K562 (cell line): ENCODE data around the gene CDKL1. TPM values are rescaled to one million over a fixed set of nuclear protein-coding genes. Genes with fewer than 3 reads are reported as not detected.

Experiments used
- ATAC-seq: fragments of 200-7000 bp; cut with Tn5 transposase; 3 replicates; pipeline ENCODE4 v1.9.1; 2020; ENCODE audit warnings: moderate library complexity
- BruUV-seq: library from RNA; stranded (reverse); fragments of 400-500 nt; replicated peaks from 2 replicates; lab custom pipeline; 2021; lab: Mats Ljungman, UMichigan
- CTCF ChIA-PET: fragments of 300-600 bp; formaldehyde crosslinking; extraction: SDS; loops from one replicate; lab custom pipeline; 2021; ENCODE audit warnings: low intra/inter-chr PET ratio; lab: Yijun Ruan, JAX
- POLR2A ChIA-PET: fragments of 300-600, 350-650 bp; sonication (Branson Sonifier 250); formaldehyde crosslinking; extraction: SDS; loops from one replicate; lab custom pipeline; 2021; ENCODE audit warnings: antibody characterized with exemption, inconsistent platforms; lab: Yijun Ruan, JAX
- DNase-seq, 4 experiments: peaks; one replicate each; pipeline versions ENCODE4 v3.0.0 to v3.0.0-alpha.2; 2011 to 2018; ENCODE audit warnings: low spot score in 3 of 4, mixed read lengths in 3 of 4; ENCODE audit errors: extremely low read depth in 1 of 4
- FAIRE-seq: peaks from 2 replicates; lab custom pipeline; 2011; peaks lifted over from hg19 to GRCh38; lab: Jason Lieb, UNC
- H2AFZ ChIP-seq: 2 replicates; pipeline ENCODE4 v1.6.0; 2011; ENCODE audit warnings: low read depth, low read length, control low read depth, inconsistent platforms
- H3K27ac ChIP-seq: fragments of 200-600 bp; 3 replicates; pipeline ENCODE4 v1.8.0; 2011; ENCODE audit warnings: low read depth, mild to moderate bottlenecking, control low read depth, inconsistent platforms, low read length, moderate library complexity, mixed read lengths; ENCODE audit errors: extremely low read depth
- H3K27me3 ChIP-seq, 2 experiments: fragments of 300-600 bp in 1 of 2; 2 replicates in 1 of 2; 3 replicates in 1 of 2; pipeline versions ENCODE4 v1.6.0 to v1.8.0; 2011; ENCODE audit warnings: inconsistent platforms in 2 of 2, low read length in 2 of 2, mild to moderate bottlenecking in 1 of 2, mixed read lengths in 1 of 2, moderate library complexity in 1 of 2; ENCODE audit not compliant: control insufficient read depth in 2 of 2, insufficient read depth in 2 of 2
- H3K36me3 ChIP-seq: fragments of 300-600 bp; 3 replicates; pipeline ENCODE4 v1.8.0; 2011; ENCODE audit warnings: mild to moderate bottlenecking, low read length, inconsistent platforms; ENCODE audit not compliant: control insufficient read depth, insufficient read depth
- H3K4me1 ChIP-seq, 2 experiments: fragments of 200-600 bp in 1 of 2; replicated peaks in 1 of 2; 2 replicates in 1 of 2; 3 replicates in 1 of 2; pipeline versions ENCODE4 v1.5.1 to v1.8.0; 2011; ENCODE audit warnings: inconsistent platforms in 2 of 2, low read length in 2 of 2, mild to moderate bottlenecking in 1 of 2, mixed read lengths in 1 of 2, moderate library complexity in 1 of 2; ENCODE audit not compliant: control insufficient read depth in 2 of 2, insufficient read depth in 2 of 2
- H3K4me2 ChIP-seq: 2 replicates; pipeline ENCODE4 v1.6.1; 2011; ENCODE audit warnings: low read length, control low read depth, inconsistent platforms, mixed read lengths; ENCODE audit not compliant: insufficient read depth
- H3K4me3 ChIP-seq: fragments of 200-600 bp; sonication (generic), shearing (Covaris generic); 2 replicates; pipeline ENCODE4 v1.5.1; 2016; ENCODE audit warnings: control low read depth, inconsistent platforms
- H3K79me2 ChIP-seq: fragments of 200-600 bp; 3 replicates; pipeline ENCODE4 v1.8.0; 2011; ENCODE audit warnings: low read length, inconsistent platforms; ENCODE audit not compliant: control insufficient read depth, insufficient read depth
- H3K9ac ChIP-seq, 2 experiments: 2 replicates each; pipeline versions ENCODE4 v1.6.0 to v1.6.1; 2011; ENCODE audit warnings: low read depth in 2 of 2, low read length in 2 of 2, control low read depth in 1 of 2, inconsistent platforms in 1 of 2, mild to moderate bottlenecking in 1 of 2, mixed read lengths in 1 of 2; ENCODE audit not compliant: insufficient read depth in 1 of 2
- H3K9me1 ChIP-seq: one replicate; pipeline ENCODE4 v1.6.0; 2011; ENCODE audit warnings: inconsistent platforms, mild to moderate bottlenecking, low read length, moderate library complexity; ENCODE audit not compliant: control insufficient read depth, insufficient read depth
- H3K9me3 ChIP-seq: replicated peaks from 2 replicates; pipeline ENCODE4 v1.5.1; 2011; ENCODE audit warnings: low read depth, low read length, inconsistent platforms; ENCODE audit not compliant: control insufficient read depth, insufficient read depth
- H4K20me1 ChIP-seq: replicated peaks from 2 replicates; pipeline ENCODE4 v1.6.1; 2011; ENCODE audit warnings: low read length, inconsistent platforms, mixed read lengths; ENCODE audit not compliant: control insufficient read depth, insufficient read depth
- CBFA2T3 ChIP-seq: fragments of 450-650 bp; IDR thresholded peaks from 2 replicates; pipeline ENCODE4 v1.6.1; 2017
- CHD2 ChIP-seq: IDR thresholded peaks from 2 replicates; pipeline ENCODE4 v1.6.1; 2011; ENCODE audit warnings: low read depth, low read length
- FOSL1 ChIP-seq: fragments of 200-800 bp; sonication (Bioruptor generic); conservative IDR thresholded peaks from 2 replicates; pipeline ENCODE4 v1.6.1; 2016; ENCODE audit warnings: missing genetic modification characterization, missing compliant biosample characterization
- FUS ChIP-seq: fragments of 200-400 bp; formaldehyde crosslinking; optimal IDR thresholded peaks from 2 replicates; pipeline ENCODE3; 2017; ENCODE audit warnings: low read depth, low read length
- HNRNPK ChIP-seq: fragments of 200-400 bp; formaldehyde crosslinking; IDR thresholded peaks from one replicate; pipeline ENCODE4 v1.6.1; 2018; ENCODE audit warnings: mild to moderate bottlenecking, low read depth, low read length; ENCODE audit not compliant: poor library complexity, severe bottlenecking
- HNRNPL ChIP-seq: fragments of 200-400 bp; formaldehyde crosslinking; IDR thresholded peaks from 2 replicates; pipeline ENCODE4 v1.6.1; 2017; ENCODE audit warnings: low read depth, mild to moderate bottlenecking, low read length
- SRF ChIP-seq, 2 experiments: fragments of 250-450, 450-650 bp in 1 of 2; sonication (Bioruptor Pico) in 1 of 2; sonication (generic) in 1 of 2; formaldehyde crosslinking; IDR thresholded peaks; 2 replicates each; pipeline versions ENCODE4 v1.5.0 to v1.5.1; 2020 to 2022; ENCODE audit warnings: mild to moderate bottlenecking in 1 of 2, missing genetic modification reagents in 1 of 2
- WGBS: fragments of 100-300 bp; shearing (Covaris generic); methylation state at CpG from one replicate; pipeline ENCODE4 v1.1.6; 2016; ENCODE audit warnings: low coverage, mixed read lengths; ENCODE audit not compliant: insufficient coverage; ENCODE audit errors: missing lambda C conversion rate; 5-methylcytosine and 5-hydroxymethylcytosine counted together
- in situ Hi-C: fragments of 300-500 bp; cut with MboI; formaldehyde crosslinking; loops from 4 replicates; pipeline ENCODE4 v1.15.0; 2018; ENCODE audit warnings: inconsistent platforms, mixed read lengths
- intact Hi-C: fragments of 100-400 bp; cut with micrococcal nuclease; formaldehyde crosslinking; loops from 2 replicates; pipeline ENCODE4 v1.14.2; 2022
- polyA plus RNA-seq, 8 experiments: library from polyadenylated mRNA; depleted of rRNA in 4 of 8; stranded (reverse) in 5 of 8; unstranded in 3 of 8; fragments of >200 nt; fragmentation: Nextera tagmentation in 2 of 8; fragmentation: Illumina TruSeq in 1 of 8; extraction: Ambion mirVana in 2 of 8; extraction: Trizol in 1 of 8; gene quantifications; 2 replicates each; pipeline versions ENCODE4 v1.2.1 to v1.2.3, GENCODE V29; 2011 to 2014; ENCODE audit warnings: inconsistent platforms in 1 of 8, missing spikeins in 1 of 8
- total RNA-seq, 7 experiments: library from RNA; depleted of rRNA in 6 of 7; stranded (reverse); fragments of >200 nt in 6 of 7; fragmentation: Illumina TruSeq in 2 of 7; extraction: Trizol in 2 of 7; gene quantifications; 2 replicates each; pipeline versions ENCODE4 v1.2.1 to v1.2.3, GENCODE V29; 2011 to 2021; ENCODE audit warnings: low replicate concordance in 1 of 7
- TF ChIP-seq, protein P1 (sequence below): sonication (generic); formaldehyde crosslinking; IDR thresholded peaks from 2 replicates; pipeline ENCODE4 v1.5.0; 2020; ENCODE audit warnings: missing genetic modification reagents

The CDKL1 gene
- total and polyA plus RNA-seq, 9 of the 15 experiments (the other 6 are each of a cell fraction or from before 2014, with no cell fraction given): 2.3 to 35.0 (median 7.5) TPM

DNA sequence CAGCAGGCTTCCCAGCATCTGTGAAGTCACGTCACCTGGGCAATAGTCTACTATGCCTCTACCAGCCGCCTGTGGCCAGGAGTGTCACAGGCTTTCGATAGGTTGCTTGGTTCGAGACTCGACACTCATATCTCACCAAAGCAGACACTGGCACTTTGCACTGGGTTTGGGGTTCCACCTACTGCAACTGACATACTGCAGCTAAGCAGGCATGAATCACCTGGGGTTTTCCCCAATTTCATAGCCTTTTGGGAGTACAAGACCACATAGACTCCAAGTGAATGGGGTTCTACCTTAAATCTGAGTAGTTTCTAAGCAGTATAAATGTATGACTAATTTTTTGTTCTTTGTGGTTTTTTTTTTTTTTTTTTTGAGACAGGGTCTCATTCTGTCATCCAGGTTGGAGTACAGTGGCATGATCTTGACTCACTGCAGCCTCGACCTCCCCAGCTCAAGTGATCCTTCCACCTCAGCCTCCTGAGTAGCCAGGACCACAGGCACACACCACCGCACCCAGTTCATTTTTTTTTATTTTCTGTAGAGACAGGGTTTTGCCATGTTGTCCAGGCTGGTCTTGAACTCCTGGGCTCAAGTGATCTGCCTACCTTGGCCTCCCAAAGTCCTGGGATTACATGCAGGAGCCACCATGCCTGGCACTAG, 52.4 kb downstream of the CDKL1 start:
- ChIA-PET POLR2A (interaction anchor here (2.0 kb wide), 1 partner anchor 18 kb away, joined by 7 read pairs; no protein-coding TSS in a partner anchor), CTCF (interaction anchor here (1.7 kb wide), 1 partner anchor 430 kb away, joined by 3 read pairs; no protein-coding TSS in a partner anchor)
- H3K9ac ChIP-seq: peak overlapping the region in 1 of 2 experiments; percentile 39; a peak in 1 of 4 replicates
- H2AFZ ChIP-seq: 0 out of 2 replicates have a peak overlapping the region, but pooled peaks have one; percentile 45
- no peaks in the 10 kb centered on the region for H3K79me2 ChIP-seq
- DNase-seq (no peak), ATAC-seq (no peak), FAIRE-seq (no peak)
- H3K4me3 ChIP-seq: no peak overlapping the region
- H3K36me3 ChIP-seq: no peaks in the 10 kb centered on the region; the same call in 2 of the 3 replicates
- no peaks in the 10 kb centered on the region for H3K27me3 ChIP-seq
- peaks cover 0 to 31% of the 10 kb centered on the region in 2 experiments; a peak in 3 of 5 replicates for H3K4me1 ChIP-seq
- H3K27ac ChIP-seq: no peak overlapping the region
- intact Hi-C loops (no loop called here), in situ Hi-C loops (loop anchor here (25.0 kb wide), 1 partner anchor 443 kb away; no protein-coding TSS in a partner anchor)
- no TSS peak for BruUV-seq
- H3K4me2 ChIP-seq: no peak overlapping the region
- H3K9me1 ChIP-seq: no peaks in the 10 kb centered on the region
- TF ChIP-seq CHD2: no peak
- TF ChIP-seq CBFA2T3: peak; percentile 19; the same call in 1 of the 2 replicates
- H3K9me3 ChIP-seq: no peaks in the 10 kb centered on the region
- 56% methylated on average over 6 of the region's 7 CpGs for WGBS
- no peaks in the 10 kb centered on the region for H4K20me1 ChIP-seq

DNA sequence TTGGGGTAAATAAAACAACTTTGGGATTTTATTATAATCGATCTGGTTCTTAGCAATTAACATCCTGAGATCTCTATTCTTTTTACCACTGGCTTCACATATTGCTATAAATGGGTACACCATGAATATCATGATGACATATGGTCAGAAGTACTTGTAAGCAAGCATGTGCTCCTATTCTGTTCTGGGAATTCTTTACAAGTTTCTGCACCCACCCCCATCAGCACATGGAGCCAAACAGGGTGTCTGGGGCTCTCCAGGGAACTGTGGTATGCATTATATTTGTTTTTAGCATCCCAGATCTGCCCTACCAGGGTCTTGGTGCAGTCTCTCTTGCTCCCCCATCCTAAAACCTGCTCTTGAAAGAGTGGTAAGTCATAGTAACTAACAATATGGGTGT, 53.2 kb downstream of the CDKL1 start:
- no peak overlapping the region for H3K9ac ChIP-seq
- no peak for DNase-seq
- H3K79me2 ChIP-seq: no peaks in the 10 kb centered on the region
- POLR2A ChIA-PET: interaction anchor here (0.5 to 2.0 kb wide), 2 partner anchors 19 to 923 kb away, joined by 3 to 7 read pairs; no protein-coding TSS in a partner anchor
- WGBS: 23% methylated on average over 1 of the region's 1 CpG
- no peaks in the 10 kb centered on the region for H3K9me1 ChIP-seq
- BruUV-seq: no TSS peak
- in situ Hi-C loops: loop anchor here (25.0 kb wide), 1 partner anchor 444 kb away; no protein-coding TSS in a partner anchor
- TF ChIP-seq HNRNPK (no peak), SRF (CRISPR knock-in tag; IDR thresholded peaks at IDR 0.05) (no peak), HNRNPL (no peak), FUS (no peak), FOSL1 (tag) (no peak)
- TF ChIP-seq, protein P1, sequence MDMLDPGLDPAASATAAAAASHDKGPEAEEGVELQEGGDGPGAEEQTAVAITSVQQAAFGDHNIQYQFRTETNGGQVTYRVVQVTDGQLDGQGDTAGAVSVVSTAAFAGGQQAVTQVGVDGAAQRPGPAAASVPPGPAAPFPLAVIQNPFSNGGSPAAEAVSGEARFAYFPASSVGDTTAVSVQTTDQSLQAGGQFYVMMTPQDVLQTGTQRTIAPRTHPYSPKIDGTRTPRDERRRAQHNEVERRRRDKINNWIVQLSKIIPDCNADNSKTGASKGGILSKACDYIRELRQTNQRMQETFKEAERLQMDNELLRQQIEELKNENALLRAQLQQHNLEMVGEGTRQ: no peak
- TF ChIP-seq, all 486 proteins: peak for 0
- H4K20me1 ChIP-seq: no peaks in the 10 kb centered on the region
- CTCF ChIA-PET: interaction anchor here (0.6 to 1.7 kb wide), 2 partner anchors 431 to 656 kb away, joined by 3 to 4 read pairs; no protein-coding TSS in a partner anchor
- no peaks in the 10 kb centered on the region; the same call in 2 of the 3 replicates for H3K36me3 ChIP-seq
- H2AFZ ChIP-seq: no peak overlapping the region
- no peak overlapping the region for H3K27ac ChIP-seq
- H3K9me3 ChIP-seq: no peaks in the 10 kb centered on the region
- no peak for FAIRE-seq
- intact Hi-C loops: loop anchor here (2.0 kb wide), 2 partner anchors 51 to 429 kb away; no protein-coding TSS in a partner anchor
- peaks cover 0 to 31% of the 10 kb centered on the region in 2 experiments; a peak in 3 of 5 replicates for H3K4me1 ChIP-seq
- H3K27me3 ChIP-seq: no peaks in the 10 kb centered on the region
- no peak overlapping the region for H3K4me2 ChIP-seq
- H3K4me3 ChIP-seq: no peak overlapping the region
- ATAC-seq: no peak
